Keratinocyte (primary cell): Measurements from ENCODE around the gene UNK.

Experiments
- EZH2 ChIP-seq: IDR thresholded peaks from one replicate; pipeline ENCODE4 v1.6.1; 2012; ENCODE audit warnings: inconsistent platforms, mild to moderate bottlenecking, low read length, moderate library complexity
- TF ChIP-seq, protein P1 (sequence below), 3 experiments: IDR thresholded peaks in 1 of 3; conservative IDR thresholded peaks in 1 of 3; optimal IDR thresholded peaks in 1 of 3; 2 replicates in 2 of 3; 3 replicates in 1 of 3; pipeline versions ENCODE3 to v1.5.1; 2011; ENCODE audit warnings: low read length in 3 of 3, mild to moderate bottlenecking in 3 of 3, moderate library complexity in 2 of 3, control low read depth in 1 of 3, inconsistent platforms in 1 of 3; ENCODE audit not compliant: insufficient read depth in 2 of 3; ENCODE audit errors: extremely low read depth in 1 of 3

DNA sequence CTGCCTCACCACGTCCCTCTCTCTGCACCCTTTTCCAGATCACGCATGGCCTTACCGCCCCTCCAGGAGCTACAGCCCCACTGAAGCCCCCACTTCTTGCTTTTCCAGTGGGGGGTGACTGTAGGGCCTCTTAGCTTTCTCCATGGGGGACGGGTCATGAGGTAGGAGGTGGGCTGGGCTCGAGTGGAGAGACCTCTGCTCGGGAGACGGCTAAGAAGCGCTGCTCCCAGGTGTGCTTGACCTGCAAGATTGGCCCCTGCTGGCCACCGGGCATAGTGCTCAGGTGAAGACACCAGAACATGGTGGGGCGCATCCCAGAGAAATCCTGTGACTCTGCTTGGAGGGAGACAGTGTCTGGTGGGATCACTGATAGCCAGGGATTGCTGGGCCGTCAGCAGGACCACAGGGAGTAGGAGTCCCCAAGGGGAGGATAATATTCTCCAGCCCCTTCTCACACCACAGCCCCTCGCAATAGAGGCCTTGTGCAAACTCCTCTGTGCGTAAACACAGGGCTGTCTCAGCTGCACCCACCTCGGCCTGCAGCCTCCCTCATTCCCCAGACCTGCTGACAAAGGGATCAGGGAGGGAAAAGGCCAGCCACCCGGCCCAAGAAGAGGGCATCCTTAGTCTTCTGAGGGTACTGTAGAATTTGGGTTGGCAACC lies 10.7 kb upstream of the UNK start:
- TF ChIP-seq, protein P1, sequence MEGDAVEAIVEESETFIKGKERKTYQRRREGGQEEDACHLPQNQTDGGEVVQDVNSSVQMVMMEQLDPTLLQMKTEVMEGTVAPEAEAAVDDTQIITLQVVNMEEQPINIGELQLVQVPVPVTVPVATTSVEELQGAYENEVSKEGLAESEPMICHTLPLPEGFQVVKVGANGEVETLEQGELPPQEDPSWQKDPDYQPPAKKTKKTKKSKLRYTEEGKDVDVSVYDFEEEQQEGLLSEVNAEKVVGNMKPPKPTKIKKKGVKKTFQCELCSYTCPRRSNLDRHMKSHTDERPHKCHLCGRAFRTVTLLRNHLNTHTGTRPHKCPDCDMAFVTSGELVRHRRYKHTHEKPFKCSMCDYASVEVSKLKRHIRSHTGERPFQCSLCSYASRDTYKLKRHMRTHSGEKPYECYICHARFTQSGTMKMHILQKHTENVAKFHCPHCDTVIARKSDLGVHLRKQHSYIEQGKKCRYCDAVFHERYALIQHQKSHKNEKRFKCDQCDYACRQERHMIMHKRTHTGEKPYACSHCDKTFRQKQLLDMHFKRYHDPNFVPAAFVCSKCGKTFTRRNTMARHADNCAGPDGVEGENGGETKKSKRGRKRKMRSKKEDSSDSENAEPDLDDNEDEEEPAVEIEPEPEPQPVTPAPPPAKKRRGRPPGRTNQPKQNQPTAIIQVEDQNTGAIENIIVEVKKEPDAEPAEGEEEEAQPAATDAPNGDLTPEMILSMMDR (optimal IDR thresholded peaks at IDR 0.05 in 1 of 3, IDR thresholded peaks at IDR 0.05 in 1 of 3, conservative IDR thresholded peaks at IDR 0.05 in 1 of 3; ENCODE audit: extremely low read depth in 1 of 3, insufficient read depth in 2 of 3, low read length in 3 of 3): peak; percentile 14 to 21 (median 18)
- no peak for TF ChIP-seq EZH2
